ENCODE measurements around the gene PIAS3. TPM values are rescaled to one million over a fixed set of nuclear protein-coding genes. Genes with fewer than 3 reads are reported as not detected.

PIAS3 gene
- total RNA-seq, 1 donor from 2014 or later = 44.4 TPM

DNA sequence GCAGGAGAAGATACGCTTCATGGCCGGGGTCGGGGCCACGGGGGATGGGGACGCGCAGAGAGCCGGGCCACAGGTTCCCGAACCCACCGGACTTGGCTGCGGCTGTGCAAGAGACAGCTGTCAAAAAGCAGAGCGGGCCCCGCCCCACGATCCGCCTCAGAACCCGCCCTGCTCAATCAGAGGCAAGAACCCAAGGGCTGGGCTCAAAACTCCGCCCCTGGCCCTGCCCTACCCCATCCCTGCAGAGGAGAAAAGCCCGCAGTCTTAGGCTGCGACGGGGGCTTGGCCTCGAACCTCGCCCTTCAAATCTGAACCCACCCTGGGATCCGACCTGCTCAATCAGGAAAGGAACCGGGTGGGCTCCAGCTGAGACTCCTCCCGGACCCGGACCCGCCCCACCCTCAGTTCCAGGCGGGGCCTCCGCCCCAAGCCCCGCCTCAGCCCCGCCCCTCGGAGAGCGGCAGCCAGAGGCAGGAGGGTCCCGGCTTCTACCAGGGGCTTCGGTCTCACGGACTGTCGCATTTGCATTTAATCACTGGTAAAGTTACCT, 26.9 kb upstream of the PIAS3 start, which contains the start of gene ANKRD35:
TSS of gene ANKRD35 (minus strand) at position 129 of the 550 bp plus-strand sequence. CDS start at position 21, 108 bp downstream.
- DNase-seq (ENCODE audit: low spot score in 2 of 2) = peak; percentile 62 to 88
- Histone ChIP-seq H3K36me3 (peaks cover 0 to 7% of the 10 kb centered on the region in 2 donors), H3K9me3 (no peaks in the 10 kb centered on the region), H3K27me3 (no peaks in the 10 kb centered on the region), H3K4me1 (peaks cover 5 to 21% of the 10 kb centered on the region in 2 donors), H3K4me3 (peak within 1 kb of the TSS; percentile 69 to 70), H3K27ac (peak within 1 kb of the TSS; percentile 48 to 63)
- intact Hi-C loops (cut with DNase I) = no loop called here
- TF ChIP-seq, protein P1, sequence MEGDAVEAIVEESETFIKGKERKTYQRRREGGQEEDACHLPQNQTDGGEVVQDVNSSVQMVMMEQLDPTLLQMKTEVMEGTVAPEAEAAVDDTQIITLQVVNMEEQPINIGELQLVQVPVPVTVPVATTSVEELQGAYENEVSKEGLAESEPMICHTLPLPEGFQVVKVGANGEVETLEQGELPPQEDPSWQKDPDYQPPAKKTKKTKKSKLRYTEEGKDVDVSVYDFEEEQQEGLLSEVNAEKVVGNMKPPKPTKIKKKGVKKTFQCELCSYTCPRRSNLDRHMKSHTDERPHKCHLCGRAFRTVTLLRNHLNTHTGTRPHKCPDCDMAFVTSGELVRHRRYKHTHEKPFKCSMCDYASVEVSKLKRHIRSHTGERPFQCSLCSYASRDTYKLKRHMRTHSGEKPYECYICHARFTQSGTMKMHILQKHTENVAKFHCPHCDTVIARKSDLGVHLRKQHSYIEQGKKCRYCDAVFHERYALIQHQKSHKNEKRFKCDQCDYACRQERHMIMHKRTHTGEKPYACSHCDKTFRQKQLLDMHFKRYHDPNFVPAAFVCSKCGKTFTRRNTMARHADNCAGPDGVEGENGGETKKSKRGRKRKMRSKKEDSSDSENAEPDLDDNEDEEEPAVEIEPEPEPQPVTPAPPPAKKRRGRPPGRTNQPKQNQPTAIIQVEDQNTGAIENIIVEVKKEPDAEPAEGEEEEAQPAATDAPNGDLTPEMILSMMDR (IDR thresholded peaks at IDR 0.05) = no peak

DNA sequence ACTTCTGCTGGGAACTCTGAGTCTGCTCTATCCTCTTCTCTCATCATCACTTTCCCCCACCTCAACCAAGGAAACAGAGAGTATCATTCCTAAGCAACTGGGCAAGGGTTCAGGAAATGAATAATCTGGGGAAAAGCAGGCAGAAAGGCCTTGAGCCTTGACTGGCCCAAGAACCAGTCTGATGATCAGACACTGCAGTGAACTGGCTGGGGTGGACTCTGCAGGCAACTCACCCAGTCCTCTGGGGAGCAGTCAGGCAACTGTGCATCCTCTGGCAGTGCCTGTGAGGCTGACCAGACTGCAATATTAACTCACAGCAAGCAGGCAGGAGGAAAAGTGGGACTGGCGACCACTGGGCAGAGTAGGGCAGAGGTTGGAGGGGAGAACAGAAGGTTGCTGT, 25.8 kb upstream of the PIAS3 start:
- intact Hi-C loops (cut with DNase I) = no loop called here
- no peak overlapping the region for H3K27ac ChIP-seq
- no peaks in the 10 kb centered on the region for H3K9me3 ChIP-seq
- no peak for DNase-seq (ENCODE audit: low spot score in 2 of 2)
- no peak overlapping the region for H3K4me3 ChIP-seq
- H3K4me1 ChIP-seq = peaks cover 5 to 10% of the 10 kb centered on the region in 2 donors
- H3K36me3 ChIP-seq = peaks cover 0 to 3% of the 10 kb centered on the region in 2 donors
- TF ChIP-seq, protein P1 (IDR thresholded peaks at IDR 0.05) = no peak
- H3K27me3 ChIP-seq = no peaks in the 10 kb centered on the region

DNA sequence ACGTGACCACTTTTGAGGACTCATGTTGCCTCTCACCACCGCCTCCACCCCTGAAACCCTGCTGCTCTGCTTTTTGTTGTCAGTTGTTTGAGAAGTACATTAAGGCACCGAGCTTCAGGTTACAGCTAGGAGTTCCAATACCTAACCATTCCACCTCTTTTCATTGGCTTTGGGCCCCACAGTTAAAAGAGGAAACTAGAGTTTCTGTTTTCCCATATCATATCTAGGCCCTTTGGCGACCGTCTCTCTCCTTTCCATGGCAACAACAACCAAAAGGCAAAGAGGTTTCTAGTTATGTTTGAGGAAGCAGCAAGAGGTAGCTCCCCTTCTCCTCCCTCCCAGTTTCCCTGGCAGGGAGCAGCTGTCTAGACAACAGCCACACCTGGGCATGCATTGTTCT, 20.9 kb upstream of the PIAS3 start:
- no peak overlapping the region for H3K4me3 ChIP-seq
- no peaks in the 10 kb centered on the region for H3K4me1 ChIP-seq
- intact Hi-C loops (cut with DNase I) = no loop called here
- H3K9me3 ChIP-seq = no peaks in the 10 kb centered on the region
- no peaks in the 10 kb centered on the region for H3K27me3 ChIP-seq
- TF ChIP-seq, protein P1 (IDR thresholded peaks at IDR 0.05) = no peak
- H3K27ac ChIP-seq = no peak overlapping the region
- DNase-seq (ENCODE audit: low spot score in 2 of 2) = no peak
- no peaks in the 10 kb centered on the region for H3K36me3 ChIP-seq

DNA sequence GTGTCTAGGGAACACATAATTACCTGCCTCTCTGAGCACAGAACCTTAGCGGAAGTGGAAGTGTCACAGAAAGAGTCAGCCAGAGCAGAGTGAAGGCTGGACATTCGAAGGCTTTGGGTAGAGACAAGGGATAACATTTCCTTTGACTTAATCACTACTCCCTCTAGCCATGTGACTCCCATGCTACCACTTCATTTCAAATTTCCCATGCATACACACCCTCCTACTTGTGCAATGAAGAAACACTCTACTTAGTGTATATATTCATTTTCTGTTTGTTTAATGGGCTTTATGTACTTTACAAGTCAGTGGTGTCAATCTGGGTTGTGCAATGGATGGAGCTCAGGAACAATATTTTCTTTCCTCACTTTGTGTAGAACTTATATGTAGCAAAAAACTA, 19.8 kb upstream of the PIAS3 start:
- Histone ChIP-seq H3K4me1 (no peaks in the 10 kb centered on the region), H3K27me3 (no peaks in the 10 kb centered on the region), H3K36me3 (no peaks in the 10 kb centered on the region), H3K27ac (no peak overlapping the region), H3K4me3 (no peak overlapping the region), H3K9me3 (no peaks in the 10 kb centered on the region)
- no peak for DNase-seq (ENCODE audit: low spot score in 2 of 2)
- TF ChIP-seq, protein P1 (IDR thresholded peaks at IDR 0.05) = no peak
- intact Hi-C loops (cut with DNase I) = no loop called here

DNA sequence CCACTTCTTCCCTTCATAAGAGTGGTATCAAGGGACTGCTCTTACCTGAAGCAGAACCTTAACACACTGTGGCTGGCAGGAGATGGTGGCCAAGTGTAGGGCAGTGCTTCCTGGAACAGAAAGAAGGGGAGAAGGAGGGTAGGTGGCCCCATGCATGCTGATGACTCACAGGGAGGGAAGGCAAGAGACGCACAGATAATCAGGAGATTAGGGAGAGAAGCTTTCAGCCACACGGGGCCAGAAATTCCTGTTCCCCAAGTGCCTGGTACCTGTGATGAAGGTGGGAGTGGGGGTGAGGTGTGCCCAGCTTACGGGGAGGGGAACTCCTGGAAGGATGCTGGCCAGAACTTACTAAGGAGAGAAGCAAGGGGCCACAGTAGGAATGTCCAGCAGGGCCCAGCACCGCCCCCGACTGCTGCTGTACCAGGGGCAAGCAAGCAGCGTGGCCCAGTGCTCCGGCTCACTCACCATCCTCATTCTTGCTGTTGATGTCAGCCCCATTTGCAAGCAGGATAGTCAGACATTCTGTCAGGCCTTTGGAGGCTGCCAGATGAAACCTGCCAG, 19.1 kb upstream of the PIAS3 start:
- Histone ChIP-seq H3K27me3 (no peaks in the 10 kb centered on the region), H3K4me1 (peaks cover under 1 to 1% of the 10 kb centered on the region in 2 donors)
- intact Hi-C loops (cut with DNase I) = no loop called here

More for the DNA sequence above, 19.1 kb upstream of the PIAS3 start:
- no peak for DNase-seq (ENCODE audit: low spot score in 2 of 2)
- H3K4me3 ChIP-seq = no peak overlapping the region
- H3K27ac ChIP-seq = no peak overlapping the region
- H3K36me3 ChIP-seq = no peaks in the 10 kb centered on the region
- TF ChIP-seq, protein P1 (IDR thresholded peaks at IDR 0.05) = no peak
- no peaks in the 10 kb centered on the region for H3K9me3 ChIP-seq

All from ascending aorta (tissue), 2 donors.